Common myeloid progenitor, CD34-positive (primary cell): ENCODE results near the gene CCS.

ENCODE experiments used
- CTCF ChIA-PET: fragments of 350-600 bp; sonication (Branson Sonifier 250); formaldehyde crosslinking; loops from one replicate; lab custom pipeline; 2021; ENCODE audit warnings: antibody characterized with exemption; lab: Charles Lee
- POLR2A ChIA-PET: fragments of 350-600 bp; sonication (Branson Sonifier 250); formaldehyde crosslinking; loops from one replicate; lab custom pipeline; 2021; ENCODE audit warnings: antibody characterized with exemption; lab: Charles Lee
- DNase-seq, 3 donors: peaks; one replicate each; pipeline versions ENCODE4 v3.0.0 to v3.0.0-alpha.2; 2013
- H3K27ac ChIP-seq, 2 experiments: 1 replicate in 1 of 2; 2 replicates in 1 of 2; pipeline ENCODE4 v1.7.0; 2013; ENCODE audit warnings: inconsistent platforms in 2 of 2, low read length in 2 of 2, mild to moderate bottlenecking in 2 of 2, low read depth in 1 of 2, moderate library complexity in 1 of 2; ENCODE audit not compliant: severe bottlenecking in 2 of 2, insufficient read depth in 1 of 2, poor library complexity in 1 of 2
- H3K27me3 ChIP-seq, 5 experiments: replicated peaks in 2 of 5; 1 replicate in 3 of 5; 2 replicates in 2 of 5; pipeline versions ENCODE4 v1.6.1 to v1.7.0; 2013; ENCODE audit warnings: low read length in 4 of 5, mild to moderate bottlenecking in 2 of 5, moderate library complexity in 2 of 5, inconsistent platforms in 1 of 5; ENCODE audit not compliant: insufficient read depth in 5 of 5, control insufficient read depth in 4 of 5
- H3K36me3 ChIP-seq, 4 experiments: 1 replicate in 2 of 4; 2 replicates in 2 of 4; pipeline versions ENCODE4 v1.6.1 to v1.7.0; 2013; ENCODE audit warnings: low read length in 3 of 4, control low read depth in 1 of 4, mild to moderate bottlenecking in 1 of 4; ENCODE audit not compliant: control insufficient read depth in 4 of 4, insufficient read depth in 4 of 4
- H3K4me1 ChIP-seq, 4 experiments: 1 replicate in 3 of 4; 2 replicates in 1 of 4; pipeline versions ENCODE4 v1.6.1 to v1.7.1; 2013; ENCODE audit warnings: low read length in 3 of 4, mild to moderate bottlenecking in 3 of 4, control low read depth in 1 of 4, inconsistent platforms in 1 of 4, moderate library complexity in 1 of 4; ENCODE audit not compliant: control insufficient read depth in 4 of 4, insufficient read depth in 4 of 4; ENCODE audit errors: control extremely low read depth in 1 of 4
- H3K4me3 ChIP-seq, 7 experiments: 1 replicate in 4 of 7; 2 replicates in 3 of 7; pipeline versions ENCODE4 v1.5.1 to v1.7.0; 2013; ENCODE audit warnings: mild to moderate bottlenecking in 7 of 7, low read length in 6 of 7, moderate library complexity in 6 of 7, inconsistent platforms in 2 of 7, low read depth in 2 of 7, control low read depth in 1 of 7; ENCODE audit not compliant: insufficient read depth in 4 of 7, control insufficient read depth in 1 of 7; ENCODE audit errors: extremely low read depth in 1 of 7
- H3K9me3 ChIP-seq, 5 experiments: 1 replicate in 4 of 5; 2 replicates in 1 of 5; pipeline versions ENCODE4 v1.6.1 to v1.7.1; 2013; ENCODE audit warnings: low read length in 4 of 5, mild to moderate bottlenecking in 2 of 5, inconsistent platforms in 1 of 5, low read depth in 1 of 5, moderate library complexity in 1 of 5; ENCODE audit not compliant: control insufficient read depth in 4 of 5, insufficient read depth in 2 of 5; ENCODE audit errors: control extremely low read depth in 1 of 5
- WGBS: methylation state at CpG from one replicate; pipeline ENCODE4 v1.1.5; 2013; ENCODE audit not compliant: insufficient coverage; 5-methylcytosine and 5-hydroxymethylcytosine counted together

Gene CCS

GRCh38 chr11:66626926-66627325 lies 33.9 kb downstream of the CCS start:
- Histone ChIP-seq H3K36me3 (peaks cover 24 to 90% (median 72%) of the 10 kb centered on the region in 4 experiments), H3K4me1 (peaks cover 0 to 11% (median 6%) of the 10 kb centered on the region in 4 experiments), H3K9me3 (no peaks in the 10 kb centered on the region), H3K27me3 (no peaks in the 10 kb centered on the region), H3K4me3 (no peak overlapping the region), H3K27ac (no peak overlapping the region)
- POLR2A ChIA-PET: no interaction called here
- CTCF ChIA-PET: interaction anchor here (0.7 to 7.2 kb wide), 4 partner anchors 11 to 49 kb away, joined by 3 to 52 read pairs (median 3); partner anchors contain the start of genes CCDC87 and RBM4
- DNase-seq: no peak
- 98% methylated on average over 7 of the region's 7 CpGs for WGBS

GRCh38 chr11:66628061-66628603 lies 35.1 kb downstream of the CCS start:
- no peak overlapping the region for H3K4me3 ChIP-seq
- H3K27ac ChIP-seq: no peak overlapping the region
- H3K4me1 ChIP-seq: peaks cover 0 to under 1% (median under 1%) of the 10 kb centered on the region in 4 experiments
- CTCF ChIA-PET: interaction anchor here (0.8 to 1.7 kb wide), 3 partner anchors 9 to 11 kb away, joined by 4 to 5 read pairs (median 5); no protein-coding TSS in a partner anchor
- no peak for DNase-seq
- no peaks in the 10 kb centered on the region for H3K9me3 ChIP-seq
- POLR2A ChIA-PET: interaction anchor here (0.6 kb wide), 1 partner anchor 207 kb away, joined by 3 read pairs; no protein-coding TSS in a partner anchor
- H3K36me3 ChIP-seq: peaks cover 27 to 86% (median 72%) of the 10 kb centered on the region in 4 experiments
- H3K27me3 ChIP-seq: no peaks in the 10 kb centered on the region
- WGBS: 100% methylated on average over 2 of the region's 7 CpGs

GRCh38 chr11:66629356-66629755 lies 36.4 kb downstream of the CCS start:
- Histone ChIP-seq H3K27ac (no peak overlapping the region), H3K9me3 (no peaks in the 10 kb centered on the region), H3K27me3 (no peaks in the 10 kb centered on the region), H3K4me1 (no peaks in the 10 kb centered on the region), H3K36me3 (peaks cover 29 to 82% (median 67%) of the 10 kb centered on the region in 4 experiments), H3K4me3 (no peak overlapping the region)
- ChIA-PET POLR2A (interaction anchor here (0.8 to 1.7 kb wide), 4 partner anchors 8 to 12 kb away, joined by 3 to 7 read pairs (median 4); no protein-coding TSS in a partner anchor), CTCF (interaction anchor here (1.5 to 1.8 kb wide), 3 partner anchors 8 to 10 kb away, joined by 3 to 7 read pairs (median 5); no protein-coding TSS in a partner anchor)
- DNase-seq: no peak
- no CpG with 5 or more reads among the region's 2 CpGs for WGBS

GRCh38 chr11:66631883-66632282 lies 38.9 kb downstream of the CCS start:
- H3K27ac ChIP-seq: no peak overlapping the region
- peaks cover 0 to 2% (median 0%) of the 10 kb centered on the region in 4 experiments for H3K4me1 ChIP-seq
- POLR2A ChIA-PET: interaction anchor here (1.1 kb wide), 1 partner anchor 15 kb away, joined by 3 read pairs; no protein-coding TSS in a partner anchor
- no peaks in the 10 kb centered on the region for H3K9me3 ChIP-seq
- H3K4me3 ChIP-seq: no peak overlapping the region
- peaks cover 24 to 69% (median 52%) of the 10 kb centered on the region in 4 experiments for H3K36me3 ChIP-seq
- CTCF ChIA-PET: interaction anchor here (1.0 kb wide), 1 partner anchor 9 kb away, joined by 3 read pairs; no protein-coding TSS in a partner anchor
- DNase-seq: no peak
- 100% methylated on average over 4 of the region's 6 CpGs for WGBS
- no peaks in the 10 kb centered on the region for H3K27me3 ChIP-seq

- WGBS: no CpG with 5 or more reads among the region's 2 CpGs
- no peaks in the 10 kb centered on the region for H3K9me3 ChIP-seq
- DNase-seq: no peak
- no peak overlapping the region for H3K27ac ChIP-seq
- no peaks in the 10 kb centered on the region for H3K27me3 ChIP-seq
- peaks cover 19 to 67% (median 41%) of the 10 kb centered on the region in 4 experiments for H3K36me3 ChIP-seq
- ChIA-PET POLR2A (interaction anchor here (1.5 kb wide), 1 partner anchor 17 kb away, joined by 4 read pairs; the partner anchor contains the start of gene RBM14), CTCF (interaction anchor here (0.7 to 1.6 kb wide), 2 partner anchors 9 to 41 kb away, joined by 3 to 9 read pairs; no protein-coding TSS in a partner anchor)
- H3K4me1 ChIP-seq: peaks cover 0 to 12% (median 6%) of the 10 kb centered on the region in 4 experiments
- no peak overlapping the region for H3K4me3 ChIP-seq
These were observed 40.0 kb downstream of the CCS start for GRCh38 chr11:66632952-66633351.

GRCh38 chr11:66636411-66636810 lies 43.4 kb downstream of the CCS start:
- WGBS: 75% methylated on average over 1 of the region's 3 CpGs
- H3K27ac ChIP-seq: no peak overlapping the region
- no peak for DNase-seq
- POLR2A ChIA-PET: interaction anchor here (0.6 kb wide), 1 partner anchor 14 kb away, joined by 4 read pairs; no protein-coding TSS in a partner anchor
- peaks cover 16 to 39% (median 34%) of the 10 kb centered on the region in 4 experiments for H3K4me1 ChIP-seq
- peaks cover 8 to 61% (median 33%) of the 10 kb centered on the region in 4 experiments for H3K36me3 ChIP-seq
- no peaks in the 10 kb centered on the region for H3K27me3 ChIP-seq
- no peaks in the 10 kb centered on the region for H3K9me3 ChIP-seq
- CTCF ChIA-PET: interaction anchor here (1.0 to 6.8 kb wide), 3 partner anchors 9 to 59 kb away, joined by 4 to 52 read pairs (median 5); no protein-coding TSS in a partner anchor
- no peak overlapping the region for H3K4me3 ChIP-seq
